ENCODE results near the gene EMILIN1.

The EMILIN1 gene

DNA sequence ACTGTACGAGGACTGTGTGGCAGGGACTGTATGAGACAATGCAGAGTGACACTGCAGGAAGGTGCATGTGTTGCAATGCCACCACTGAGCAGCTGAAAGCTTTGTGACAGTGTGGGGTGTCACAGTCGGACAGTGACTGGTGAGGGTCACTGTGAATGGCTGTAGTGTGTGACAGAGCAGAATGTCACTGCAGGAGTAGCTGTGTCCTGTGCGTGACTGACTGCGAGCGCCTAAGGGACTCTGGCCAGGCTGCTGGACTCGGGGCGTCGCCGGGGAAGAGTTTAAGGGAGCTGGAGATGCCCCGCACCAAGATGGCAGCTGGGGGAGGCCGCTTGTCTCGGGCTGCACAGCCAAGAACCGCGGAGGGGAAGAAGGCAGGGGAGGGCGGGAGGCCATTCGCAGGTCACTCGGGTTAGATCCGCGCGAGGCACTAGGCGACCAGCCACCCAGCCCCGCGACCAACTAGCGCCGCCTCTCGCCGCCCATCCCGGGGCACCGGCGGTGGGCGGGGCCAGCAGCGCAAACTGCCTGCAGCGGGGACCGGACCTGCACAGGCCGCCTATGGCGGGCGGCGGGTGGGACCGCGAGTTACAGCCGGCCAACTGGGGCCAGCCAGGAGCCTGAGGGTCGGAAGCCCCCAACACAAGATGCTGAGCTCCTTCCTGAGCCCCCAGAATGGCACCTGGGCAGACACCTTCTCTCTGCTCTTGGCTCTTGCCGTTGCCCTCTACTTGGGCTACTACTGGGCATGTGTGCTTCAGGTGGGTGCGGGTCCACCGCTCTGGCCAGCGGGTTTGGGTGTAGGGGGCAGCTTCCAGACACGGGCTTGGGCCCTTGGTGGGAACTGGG is 45.1 kb downstream of the EMILIN1 start, which contains the start of gene ABHD1:
ABHD1 (plus strand) TSS at position 514 of the 849 bp plus-strand sequence; CDS start at position 648, 134 bp downstream.
- DNase-seq (ENCODE audit: low spot score), result peak; percentile 77

GRCh38 chr2:27125104-27125503 is 46.7 kb downstream of the EMILIN1 start:
- DNase-seq (ENCODE audit: low spot score), result no peak

GRCh38 chr2:27126252-27126710 is 47.9 kb downstream of the EMILIN1 start:
- DNase-seq (ENCODE audit: low spot score), result no peak

DNA sequence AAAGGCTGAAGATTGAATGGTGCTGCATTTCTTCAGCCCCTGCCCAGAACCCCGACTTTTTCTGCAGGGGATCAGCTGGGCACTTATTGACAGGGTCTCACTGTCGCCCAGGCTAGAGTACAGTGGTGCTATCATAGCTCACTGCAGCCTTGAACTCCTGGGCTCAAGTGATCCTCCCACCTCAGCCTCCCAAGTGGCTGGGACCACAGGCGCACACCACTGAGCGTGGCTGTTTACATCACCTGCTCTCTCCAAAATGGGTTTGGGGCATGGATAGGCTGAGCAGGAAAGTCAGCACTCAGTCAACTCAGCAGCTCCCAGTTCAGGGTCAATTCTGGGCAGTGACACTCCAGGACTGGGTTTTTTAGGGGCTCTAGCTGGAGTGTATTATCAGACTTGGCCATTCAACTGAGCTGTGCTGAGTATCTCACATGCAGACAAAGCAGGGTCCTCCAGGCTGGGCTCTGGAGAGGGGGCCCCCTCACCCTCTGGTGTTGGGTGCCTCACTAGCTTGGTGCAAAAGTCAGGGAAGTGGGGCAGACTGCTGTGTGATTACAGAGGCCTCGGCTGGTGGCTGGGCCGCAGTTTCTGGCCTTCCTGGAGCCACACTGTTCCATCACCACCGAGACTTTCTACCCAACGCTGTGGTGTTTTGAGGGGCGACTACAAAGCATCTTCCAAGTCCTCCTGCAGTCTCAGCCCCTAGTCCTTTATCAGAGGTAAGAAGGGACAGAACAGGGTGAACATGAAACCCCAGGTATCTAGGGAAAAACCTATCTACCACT is 49.7 kb downstream of the EMILIN1 start:
- DNase-seq (ENCODE audit: low spot score), result no peak

GRCh38 chr2:27128668-27129571 is 50.5 kb downstream of the EMILIN1 start:
- no peak for DNase-seq (ENCODE audit: low spot score)

- DNase-seq (ENCODE audit: low spot score), result no peak
These were observed 52.0 kb downstream of the EMILIN1 start for GRCh38 chr2:27130396-27130795.

GRCh38 chr2:27131429-27131828 is 53.0 kb downstream of the EMILIN1 start:
- DNase-seq (ENCODE audit: low spot score), result no peak

DNA sequence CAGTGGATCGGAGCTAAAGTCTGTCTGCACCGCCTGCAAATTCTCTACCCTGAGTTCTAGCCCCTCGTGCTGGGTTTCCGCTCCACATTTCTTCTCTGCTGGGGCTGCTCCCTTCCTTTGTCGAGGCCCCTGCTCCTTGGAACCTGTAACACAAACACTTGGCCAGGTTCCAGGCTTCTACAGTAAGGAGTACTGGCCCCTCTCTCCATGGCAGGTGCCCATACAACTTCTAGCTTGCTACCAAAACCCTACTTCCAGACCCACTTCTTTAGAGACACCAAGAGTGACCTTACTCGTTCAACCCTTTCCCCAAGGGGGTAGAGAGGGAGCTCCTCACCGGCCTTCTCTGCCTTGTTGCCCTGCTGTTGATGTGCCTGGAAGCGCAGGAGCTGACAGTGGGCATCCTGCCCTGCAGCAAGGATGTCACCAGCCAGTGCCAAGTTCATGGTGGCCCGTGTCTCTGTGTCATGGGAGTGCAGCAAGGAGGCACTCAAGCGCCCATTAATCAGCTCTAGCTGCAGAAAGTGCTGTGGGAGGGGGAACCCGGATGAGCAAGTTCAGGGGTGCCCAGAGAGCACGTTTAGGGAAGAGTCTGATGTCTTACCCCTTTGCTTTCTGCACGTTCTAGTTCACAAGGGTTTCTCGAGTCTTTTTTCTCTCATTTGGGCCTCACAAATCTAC is 54.9 kb downstream of the EMILIN1 start:
- no peak for DNase-seq (ENCODE audit: low spot score)

DNA sequence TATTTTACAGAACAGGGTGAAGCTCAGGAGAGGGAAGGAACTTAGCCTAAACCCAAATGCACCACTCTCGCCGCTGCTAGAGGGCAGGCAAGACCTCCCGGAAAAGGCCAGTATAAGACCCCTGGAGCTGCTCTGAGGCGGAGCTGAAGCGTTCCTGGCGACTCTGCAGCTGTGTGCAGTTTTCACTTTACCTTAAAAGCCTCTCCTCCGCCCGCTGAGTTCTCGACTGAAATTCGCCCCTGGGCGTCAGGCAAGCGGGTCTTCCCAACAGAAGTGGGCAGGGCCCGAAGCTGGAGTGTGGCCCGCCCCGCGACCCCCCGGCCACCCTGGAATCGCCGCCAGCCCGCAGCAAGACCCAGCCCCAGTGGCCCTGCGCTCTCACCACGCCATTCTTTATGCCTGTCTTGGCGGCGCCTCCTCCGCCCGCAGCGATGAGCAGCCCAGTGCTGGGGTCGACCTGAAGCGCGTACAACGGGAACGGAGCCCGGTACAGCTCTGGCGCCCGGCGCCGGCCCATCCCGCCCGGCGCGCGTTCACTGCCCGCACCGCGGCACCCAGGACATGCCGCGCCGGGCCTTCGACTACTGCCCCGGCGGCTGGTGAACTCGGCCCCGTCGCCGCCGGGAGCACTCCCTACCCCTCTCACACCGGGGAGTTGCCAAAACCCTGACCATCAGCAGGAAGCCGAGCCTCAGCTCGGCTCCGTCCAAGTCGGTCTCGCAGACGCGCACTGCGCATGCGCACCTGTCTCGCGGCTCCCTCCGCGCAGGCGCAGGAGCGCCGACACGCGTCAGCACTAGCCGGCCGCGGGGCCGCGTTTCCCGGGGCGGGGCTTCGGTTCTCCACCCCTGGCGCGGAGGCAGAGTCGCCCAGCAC is 55.7 kb downstream of the EMILIN1 start, which contains the start of gene PREB:
PREB (minus strand) TSS at position 732 of the 876 bp plus-strand sequence; CDS start at position 517, 215 bp downstream.
- DNase-seq (ENCODE audit: low spot score), result peak; percentile 91

DNA sequence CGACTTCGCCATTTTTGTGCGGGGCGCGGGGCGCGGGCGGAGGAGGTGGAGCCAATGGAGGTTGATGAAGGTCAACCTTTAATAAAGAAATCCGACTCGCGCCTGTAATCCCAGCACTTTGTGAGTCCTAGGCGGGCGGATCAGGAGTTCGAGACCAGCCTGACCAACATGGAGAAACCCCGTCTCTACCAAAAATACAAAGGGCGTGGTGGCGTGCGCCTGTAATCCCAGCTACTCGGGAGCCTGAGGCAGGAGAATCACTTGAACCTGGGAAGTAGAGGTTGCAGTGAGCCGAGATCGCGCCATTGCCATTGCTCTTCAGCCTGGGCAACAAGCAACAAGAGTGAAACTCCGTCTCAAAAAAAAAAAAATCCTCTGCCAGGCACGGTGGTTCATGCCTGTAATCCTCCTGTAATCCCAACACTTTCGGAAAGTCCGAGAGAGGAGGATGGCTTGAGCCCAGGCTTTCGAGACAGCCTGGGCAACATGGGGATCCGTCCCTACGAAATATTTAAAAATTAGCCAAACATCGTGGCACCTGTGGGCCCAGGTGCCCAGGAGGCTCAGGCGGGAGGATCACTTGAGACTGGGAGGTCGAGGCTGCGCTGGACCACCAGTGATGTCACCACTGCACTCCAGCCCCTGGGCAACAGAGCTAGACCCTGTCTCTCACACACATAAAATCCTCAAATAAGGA is 56.5 kb downstream of the EMILIN1 start:
- no peak for DNase-seq (ENCODE audit: low spot score)

DNA sequence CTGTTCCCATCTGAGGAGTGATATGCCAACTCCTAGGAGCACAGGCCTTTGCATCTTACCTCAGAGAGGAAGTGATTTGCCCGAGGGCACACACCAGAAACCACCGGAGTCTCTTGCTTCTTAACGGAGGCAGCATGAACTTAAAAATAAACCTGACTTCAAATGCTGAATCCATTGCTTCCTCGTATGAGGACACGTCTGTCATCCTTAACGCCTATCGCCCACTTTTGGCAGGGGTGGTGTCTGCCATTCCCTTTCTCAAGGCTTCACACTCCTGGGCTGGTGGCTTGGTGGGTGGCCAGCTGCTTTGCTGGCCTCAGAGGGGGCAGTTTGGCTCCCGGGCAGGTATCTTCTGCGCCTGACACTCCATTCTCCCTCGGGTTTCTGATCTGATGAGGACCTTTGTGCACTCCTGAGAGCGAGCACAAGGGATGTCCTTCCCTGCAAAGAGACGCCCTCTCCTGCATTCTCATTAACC is 57.1 kb downstream of the EMILIN1 start:
- no peak for DNase-seq (ENCODE audit: low spot score)
